Astrocyte of the cerebellum (primary cell): ENCODE data around the gene MARCKS.

Experiments used
- DNase-seq: peaks from one replicate; pipeline ENCODE4 v3.0.0-alpha.2; 2011; ENCODE audit warnings: low read depth
- H3K4me3 ChIP-seq: 2 replicates; pipeline ENCODE4 v1.5.1; 2011; ENCODE audit warnings: mild to moderate bottlenecking, low read depth, low read length, moderate library complexity
- in situ Hi-C: cut with HindIII; loops from 2 replicates; pipeline ENCODE4 v1.10.0; 2017; ENCODE audit warnings: low sequenced_read_pairs
- TF ChIP-seq, protein P1 (sequence below): IDR thresholded peaks from 2 replicates; pipeline ENCODE4 v1.5.1; 2012; ENCODE audit warnings: low read length, low read depth, moderate library complexity, mild to moderate bottlenecking; ENCODE audit errors: missing control alignments

Gene MARCKS

GRCh38 chr6:113862112-113862511, 5.0 kb downstream of the MARCKS start:
- in situ Hi-C loops, result no loop called here
- TF ChIP-seq, protein P1, sequence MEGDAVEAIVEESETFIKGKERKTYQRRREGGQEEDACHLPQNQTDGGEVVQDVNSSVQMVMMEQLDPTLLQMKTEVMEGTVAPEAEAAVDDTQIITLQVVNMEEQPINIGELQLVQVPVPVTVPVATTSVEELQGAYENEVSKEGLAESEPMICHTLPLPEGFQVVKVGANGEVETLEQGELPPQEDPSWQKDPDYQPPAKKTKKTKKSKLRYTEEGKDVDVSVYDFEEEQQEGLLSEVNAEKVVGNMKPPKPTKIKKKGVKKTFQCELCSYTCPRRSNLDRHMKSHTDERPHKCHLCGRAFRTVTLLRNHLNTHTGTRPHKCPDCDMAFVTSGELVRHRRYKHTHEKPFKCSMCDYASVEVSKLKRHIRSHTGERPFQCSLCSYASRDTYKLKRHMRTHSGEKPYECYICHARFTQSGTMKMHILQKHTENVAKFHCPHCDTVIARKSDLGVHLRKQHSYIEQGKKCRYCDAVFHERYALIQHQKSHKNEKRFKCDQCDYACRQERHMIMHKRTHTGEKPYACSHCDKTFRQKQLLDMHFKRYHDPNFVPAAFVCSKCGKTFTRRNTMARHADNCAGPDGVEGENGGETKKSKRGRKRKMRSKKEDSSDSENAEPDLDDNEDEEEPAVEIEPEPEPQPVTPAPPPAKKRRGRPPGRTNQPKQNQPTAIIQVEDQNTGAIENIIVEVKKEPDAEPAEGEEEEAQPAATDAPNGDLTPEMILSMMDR, result no peak
- no peak for DNase-seq
- H3K4me3 ChIP-seq, result no peak overlapping the region

- TF ChIP-seq, protein P1, result no peak
- in situ Hi-C loops, result no loop called here
- no peak overlapping the region for H3K4me3 ChIP-seq
- DNase-seq, result no peak
These were observed 13.8 kb downstream of the MARCKS start for GRCh38 chr6:113870917-113871316.

DNA sequence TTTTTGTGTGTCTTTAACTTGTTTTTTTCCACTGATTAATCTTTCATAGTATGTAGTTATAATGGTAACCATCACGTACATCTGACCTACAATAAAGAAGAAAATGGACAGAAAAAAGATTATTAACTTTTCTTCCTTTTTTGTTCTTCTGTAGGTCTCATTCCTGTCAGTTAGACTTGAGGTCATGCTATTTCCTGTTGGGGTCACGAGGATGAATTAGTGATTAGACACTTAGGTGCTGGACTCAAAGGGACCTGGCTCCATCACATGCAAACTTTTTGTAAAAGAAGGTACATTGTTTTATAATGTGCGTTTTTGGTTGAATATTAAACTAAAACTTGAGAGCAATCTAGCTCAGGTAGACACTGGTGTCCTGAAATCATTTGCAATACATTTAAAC, 14.8 kb downstream of the MARCKS start:
- no peak overlapping the region for H3K4me3 ChIP-seq
- no peak for DNase-seq
- TF ChIP-seq, protein P1, result no peak
- in situ Hi-C loops, result no loop called here

- no peak for DNase-seq
- no peak overlapping the region for H3K4me3 ChIP-seq
- in situ Hi-C loops, result no loop called here
These were observed 16.0 kb downstream of the MARCKS start for GRCh38 chr6:113873043-113873667.

GRCh38 chr6:113875470-113875869, 18.3 kb downstream of the MARCKS start:
- TF ChIP-seq, protein P1, result no peak
- DNase-seq, result no peak
- H3K4me3 ChIP-seq, result no peak overlapping the region
- in situ Hi-C loops, result loop anchor here (25.0 kb wide), 1 partner anchor 1088 kb away; no protein-coding TSS in a partner anchor

More at GRCh38 chr6:113873043-113873667, 16.0 kb downstream of the MARCKS start:
- TF ChIP-seq, protein P1, result no peak

DNA sequence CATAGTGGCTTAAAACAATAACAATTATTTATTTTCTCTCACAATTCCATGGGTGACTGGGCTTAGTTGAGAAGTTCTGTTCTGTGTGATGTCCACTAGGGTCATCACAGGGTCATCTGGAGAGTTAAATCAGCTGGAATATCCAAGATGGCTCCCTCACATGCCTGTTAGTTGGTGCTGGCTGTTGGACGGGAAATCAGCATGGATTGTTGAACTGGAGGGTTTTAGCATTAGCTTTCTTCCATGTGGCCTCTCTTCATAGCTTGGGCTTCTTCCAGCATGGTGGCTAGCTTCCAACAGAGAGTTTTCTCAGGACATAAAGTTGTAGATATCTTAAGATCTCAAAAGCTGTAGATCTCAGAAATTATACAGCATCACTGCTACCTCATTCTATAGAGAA, 19.6 kb downstream of the MARCKS start:
- TF ChIP-seq, protein P1, result peak; percentile 8
- H3K4me3 ChIP-seq, result no peak overlapping the region
- DNase-seq, result no peak
- in situ Hi-C loops, result loop anchor here (25.0 kb wide), 1 partner anchor 1089 kb away; no protein-coding TSS in a partner anchor
